AG04449 (cell line): ENCODE results near the gene ASB10.

Experiments
- CTCF ChIA-PET: fragments of 350-600 bp; formaldehyde crosslinking; extraction: SDS; loops from one replicate; lab custom pipeline; 2021; ENCODE audit warnings: antibody characterized with exemption; lab: Yijun Ruan, JAX
- POLR2A ChIA-PET: fragments of 400-600, 350-600 bp; formaldehyde crosslinking; extraction: SDS; loops from one replicate; lab custom pipeline; 2020; ENCODE audit warnings: antibody characterized with exemption, inconsistent platforms; lab: Yijun Ruan, JAX
- DNase-seq: peaks from one replicate; pipeline ENCODE4 v3.0.0-alpha.2; 2010; ENCODE audit warnings: low read depth, low spot score
- H3K4me3 ChIP-seq: 2 replicates; pipeline ENCODE4 v1.5.1; 2011; ENCODE audit warnings: low read depth, mild to moderate bottlenecking, control low read depth, low read length
- CTCF ChIP-seq: IDR thresholded peaks from one replicate; pipeline ENCODE4 v1.5.1; 2011; ENCODE audit warnings: mild to moderate bottlenecking, moderate library complexity, low read length, control low read depth, inconsistent platforms; ENCODE audit not compliant: insufficient read depth; ENCODE audit errors: missing control alignments

Gene ASB10

GRCh38 chr7:151142686-151143040, 44.4 kb downstream of the ASB10 start:
- no peak for DNase-seq
- H3K4me3 ChIP-seq, result no peak overlapping the region
- ChIA-PET POLR2A (no interaction called here), CTCF (interaction anchor here (1.0 to 1.3 kb wide), 2 partner anchors 29 to 102 kb away, joined by 3 to 5 read pairs; no protein-coding TSS in a partner anchor)
- TF ChIP-seq CTCF, result no peak

- TF ChIP-seq CTCF, result no peak
- no peak overlapping the region for H3K4me3 ChIP-seq
- CTCF ChIA-PET, result interaction anchor here (0.8 to 1.1 kb wide), 5 partner anchors 17 to 30 kb away, joined by 4 to 5 read pairs (median 4); no protein-coding TSS in a partner anchor
- POLR2A ChIA-PET, result no interaction called here
- DNase-seq, result no peak
Observed at GRCh38 chr7:151141855-151142685, 45.0 kb downstream of the ASB10 start.

GRCh38 chr7:151141311-151141854, 45.7 kb downstream of the ASB10 start:
- DNase-seq, result no peak
- ChIA-PET POLR2A (no interaction called here), CTCF (interaction anchor here (0.8 to 1.1 kb wide), 4 partner anchors 17 to 29 kb away, joined by 4 read pairs; no protein-coding TSS in a partner anchor)
- no peak for TF ChIP-seq CTCF
- no peak overlapping the region for H3K4me3 ChIP-seq

GRCh38 chr7:151140826-151141225, 46.2 kb downstream of the ASB10 start:
- no peak overlapping the region for H3K4me3 ChIP-seq
- CTCF ChIA-PET, result interaction anchor here (0.8 to 2.3 kb wide), 5 partner anchors 12 to 178 kb away, joined by 3 to 9 read pairs (median 4); no protein-coding TSS in a partner anchor
- TF ChIP-seq CTCF, result no peak
- no peak for DNase-seq
- POLR2A ChIA-PET, result no interaction called here

- H3K4me3 ChIP-seq, result no peak overlapping the region
- no peak for DNase-seq
- ChIA-PET POLR2A (no interaction called here), CTCF (interaction anchor here (0.7 to 3.8 kb wide), 9 partner anchors 8 to 177 kb away, joined by 3 to 29 read pairs (median 4); no protein-coding TSS in a partner anchor)
- TF ChIP-seq CTCF, result no peak
Observed at GRCh38 chr7:151139791-151140190, 47.3 kb downstream of the ASB10 start.
